HL-60 (cell line): ENCODE data around the gene SEC61A1.

Experiments used
- DNase-seq, 2 experiments: peaks; one replicate each; pipeline ENCODE4 v3.0.0-alpha.2; 2010 to 2020; ENCODE audit warnings: low read depth in 1 of 2, low spot score in 1 of 2
- H3K27ac ChIP-seq: fragments of 250-450 bp; sonication (Bioruptor Pico); replicated peaks from 2 replicates; pipeline ENCODE4 v1.5.1; 2020; ENCODE audit warnings: mild to moderate bottlenecking, moderate library complexity
- H3K27me3 ChIP-seq: fragments of 250-450 bp; sonication (Bioruptor Pico); 2 replicates; pipeline ENCODE4 v1.5.1; 2021; ENCODE audit warnings: mild to moderate bottlenecking, moderate library complexity; ENCODE audit not compliant: insufficient read depth, poor library complexity, severe bottlenecking
- H3K4me3 ChIP-seq: replicated peaks from 2 replicates; pipeline ENCODE4 v1.5.1; 2011; ENCODE audit warnings: mild to moderate bottlenecking, control low read depth, low read length; ENCODE audit not compliant: insufficient read depth
- CTCF ChIP-seq: IDR thresholded peaks from one replicate; pipeline ENCODE4 v1.5.1; 2011; ENCODE audit warnings: low read length, control low read depth, inconsistent platforms; ENCODE audit not compliant: insufficient read depth
- GABPA ChIP-seq: IDR thresholded peaks from 2 replicates; pipeline ENCODE4 v1.6.1; 2012; ENCODE audit warnings: low read depth
- POLR2AphosphoS5 ChIP-seq: IDR thresholded peaks from 2 replicates; pipeline ENCODE4 v1.6.1; 2012; ENCODE audit warnings: low read depth
- REST ChIP-seq: IDR thresholded peaks from 2 replicates; pipeline ENCODE4 v1.6.1; 2012; ENCODE audit warnings: low read depth; ENCODE audit not compliant: insufficient replicate concordance
- SPI1 ChIP-seq: IDR thresholded peaks from 2 replicates; pipeline ENCODE4 v1.6.1; 2012; ENCODE audit warnings: low read depth, mild to moderate bottlenecking, borderline replicate concordance

Gene SEC61A1

DNA sequence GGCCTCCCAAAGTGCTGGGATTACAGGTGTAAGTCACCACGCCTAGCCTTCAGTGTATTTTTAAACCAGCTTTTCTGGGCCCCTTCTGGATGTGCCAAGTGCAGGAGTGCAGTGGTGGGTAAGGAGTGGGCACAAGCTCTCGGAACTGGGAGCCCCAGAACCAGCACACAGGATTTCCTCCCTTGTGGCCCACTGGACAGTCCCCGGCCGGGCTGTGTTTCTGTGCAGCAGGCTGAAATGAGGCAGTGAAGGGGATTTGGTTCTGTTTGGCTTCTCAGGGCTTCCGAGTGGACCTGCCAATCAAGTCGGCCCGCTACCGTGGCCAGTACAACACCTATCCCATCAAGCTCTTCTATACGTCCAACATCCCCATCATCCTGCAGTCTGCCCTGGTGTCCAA is 14.4 kb downstream of the SEC61A1 start:
- DNase-seq = no peak
- H3K27me3 ChIP-seq = no peaks in the 10 kb centered on the region
- no peak overlapping the region for H3K4me3 ChIP-seq
- H3K27ac ChIP-seq = no peak overlapping the region
- no peak for TF ChIP-seq SPI1
- TF ChIP-seq REST = no peak
- TF ChIP-seq CTCF = no peak
- TF ChIP-seq GABPA = no peak
- no peak for TF ChIP-seq POLR2AphosphoS5

- no peak for TF ChIP-seq POLR2AphosphoS5
- TF ChIP-seq CTCF = no peak
- TF ChIP-seq SPI1 = no peak
- Histone ChIP-seq H3K27ac (no peak overlapping the region), H3K27me3 (no peaks in the 10 kb centered on the region), H3K4me3 (no peak overlapping the region)
- DNase-seq = no peak
Measured at GRCh38 chr3:128067489-128067888, 15.3 kb downstream of the SEC61A1 start.

DNA sequence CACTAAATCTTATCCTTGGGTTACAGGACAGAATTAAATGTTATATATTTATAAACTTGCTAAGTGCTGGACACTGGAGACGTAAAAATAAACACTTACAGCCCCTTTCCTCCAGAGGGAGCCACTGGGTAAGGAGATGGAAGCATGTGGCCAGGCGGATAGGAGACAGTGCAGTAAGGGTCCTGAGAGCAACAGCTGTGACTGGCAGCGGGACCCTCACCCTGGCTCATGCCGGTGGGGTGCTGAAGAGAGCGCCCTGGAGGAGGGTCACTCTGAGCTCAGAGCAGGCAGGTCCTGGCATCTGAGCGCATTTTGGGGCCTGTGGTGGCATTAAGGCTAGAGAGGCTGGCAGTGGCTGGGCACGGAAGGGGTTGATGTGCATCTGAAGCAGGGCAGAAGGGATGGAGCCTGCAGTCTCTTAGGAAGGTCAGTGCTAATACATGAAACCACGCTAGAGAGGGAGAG is 16.0 kb downstream of the SEC61A1 start:
- no peaks in the 10 kb centered on the region for H3K27me3 ChIP-seq
- no peak overlapping the region for H3K4me3 ChIP-seq
- TF ChIP-seq CTCF (peak; percentile 36), SPI1 (no peak), POLR2AphosphoS5 (0 out of 2 replicates have a peak, but pooled peaks have one; percentile 53), GABPA (no peak)
- no peak overlapping the region for H3K27ac ChIP-seq
- DNase-seq = peak in 1 of 2 experiments; percentile 48

DNA sequence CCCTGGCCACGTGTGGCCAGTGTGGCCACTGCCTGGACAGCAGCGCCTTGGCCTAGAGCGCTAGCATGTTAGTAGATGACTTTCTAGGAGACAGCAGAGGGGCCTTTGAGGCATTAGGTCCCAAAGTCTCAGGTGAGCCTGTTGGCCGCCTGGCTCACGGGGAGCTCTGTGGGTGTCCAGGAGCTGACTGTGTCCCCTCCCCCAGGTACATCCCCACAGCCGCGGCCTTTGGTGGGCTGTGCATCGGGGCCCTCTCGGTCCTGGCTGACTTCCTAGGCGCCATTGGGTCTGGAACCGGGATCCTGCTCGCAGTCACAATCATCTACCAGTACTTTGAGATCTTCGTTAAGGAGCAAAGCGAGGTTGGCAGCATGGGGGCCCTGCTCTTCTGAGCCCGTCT is 17.0 kb downstream of the SEC61A1 start:
- H3K27me3 ChIP-seq = no peaks in the 10 kb centered on the region
- H3K4me3 ChIP-seq = no peak overlapping the region
- no peak for DNase-seq
- no peak overlapping the region for H3K27ac ChIP-seq
- TF ChIP-seq SPI1 (no peak), CTCF (no peak), REST (no peak), GABPA (no peak), POLR2AphosphoS5 (no peak; the same call in 1 of the 2 replicates)
